Chondrocyte (in vitro differentiated cells): Measurements from ENCODE around the gene NCOR2. TPM values are rescaled to one million over a fixed set of nuclear protein-coding genes. Genes with fewer than 3 reads are reported as not detected.

Source experiments
- DNase-seq: peaks from one replicate; pipeline ENCODE4 v3.0.0; 2021; ENCODE audit warnings: mixed read lengths, low spot score
- H3K27ac Mint-ChIP-seq: one replicate; pipeline ENCODE4 v1.8.0; 2021; ENCODE audit warnings: mild to moderate bottlenecking, moderate library complexity, mixed read lengths; ENCODE audit not compliant: unreplicated experiment
- H3K27me3 Mint-ChIP-seq: 2 replicates; pipeline ENCODE4 v1.8.0; 2021; ENCODE audit warnings: low read depth, mixed read lengths
- H3K36me3 Mint-ChIP-seq: 2 replicates; pipeline ENCODE4 v1.8.0; 2021; ENCODE audit warnings: low read depth, mixed read lengths
- H3K4me1 Mint-ChIP-seq: 2 replicates; pipeline ENCODE4 v1.8.0; 2021; ENCODE audit warnings: low read depth, mild to moderate bottlenecking, mixed read lengths
- H3K4me3 Mint-ChIP-seq: one replicate; pipeline ENCODE4 v1.8.0; 2021; ENCODE audit warnings: mild to moderate bottlenecking, moderate library complexity, mixed read lengths; ENCODE audit not compliant: unreplicated experiment
- H3K9me3 Mint-ChIP-seq: 2 replicates; pipeline ENCODE4 v1.8.0; 2021; ENCODE audit warnings: low read depth, mixed read lengths
- total RNA-seq: library from RNA; stranded (reverse); gene quantifications from 3 replicates; pipeline ENCODE4 v1.2.1, GENCODE V29; 2021
- TF ChIP-seq, protein P1 (sequence below): fragments of 200-600 bp; sonication (generic); IDR thresholded peaks from 2 replicates; pipeline ENCODE4 v1.5.0; 2021; ENCODE audit warnings: antibody characterized with exemption, mild to moderate bottlenecking, moderate library complexity

The NCOR2 gene
- total RNA-seq, 1 donor from 2014 or later, result 327 TPM

DNA sequence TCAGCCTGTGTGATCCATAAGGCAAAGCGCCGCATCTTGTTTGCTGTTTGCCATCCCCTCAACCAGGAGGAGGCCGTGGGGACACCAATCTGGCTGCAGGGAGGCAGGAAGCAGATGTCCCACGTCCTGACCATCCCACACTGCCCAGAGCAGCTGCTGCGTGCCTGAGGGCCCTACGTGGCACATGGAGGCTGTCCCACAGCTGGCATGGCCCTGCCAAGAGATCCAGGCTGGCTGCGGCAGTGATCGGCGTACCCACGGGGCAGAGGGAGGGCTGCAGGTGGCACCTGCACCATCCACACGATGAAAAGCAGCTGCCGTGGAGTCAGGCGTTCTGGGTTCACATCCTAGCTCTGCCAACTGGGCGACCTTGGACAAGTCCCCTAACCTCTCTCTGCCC lies 42.0 kb downstream of the NCOR2 start:
- no peaks in the 10 kb centered on the region for H3K9me3 Mint-ChIP-seq
- TF ChIP-seq, protein P1, sequence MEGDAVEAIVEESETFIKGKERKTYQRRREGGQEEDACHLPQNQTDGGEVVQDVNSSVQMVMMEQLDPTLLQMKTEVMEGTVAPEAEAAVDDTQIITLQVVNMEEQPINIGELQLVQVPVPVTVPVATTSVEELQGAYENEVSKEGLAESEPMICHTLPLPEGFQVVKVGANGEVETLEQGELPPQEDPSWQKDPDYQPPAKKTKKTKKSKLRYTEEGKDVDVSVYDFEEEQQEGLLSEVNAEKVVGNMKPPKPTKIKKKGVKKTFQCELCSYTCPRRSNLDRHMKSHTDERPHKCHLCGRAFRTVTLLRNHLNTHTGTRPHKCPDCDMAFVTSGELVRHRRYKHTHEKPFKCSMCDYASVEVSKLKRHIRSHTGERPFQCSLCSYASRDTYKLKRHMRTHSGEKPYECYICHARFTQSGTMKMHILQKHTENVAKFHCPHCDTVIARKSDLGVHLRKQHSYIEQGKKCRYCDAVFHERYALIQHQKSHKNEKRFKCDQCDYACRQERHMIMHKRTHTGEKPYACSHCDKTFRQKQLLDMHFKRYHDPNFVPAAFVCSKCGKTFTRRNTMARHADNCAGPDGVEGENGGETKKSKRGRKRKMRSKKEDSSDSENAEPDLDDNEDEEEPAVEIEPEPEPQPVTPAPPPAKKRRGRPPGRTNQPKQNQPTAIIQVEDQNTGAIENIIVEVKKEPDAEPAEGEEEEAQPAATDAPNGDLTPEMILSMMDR, result no peak
- H3K27ac Mint-ChIP-seq, result no peak overlapping the region
- no peaks in the 10 kb centered on the region for H3K27me3 Mint-ChIP-seq
- no peak overlapping the region for H3K4me3 Mint-ChIP-seq
- peaks cover 25% of the 10 kb centered on the region for H3K4me1 Mint-ChIP-seq
- peaks cover 5% of the 10 kb centered on the region for H3K36me3 Mint-ChIP-seq
- DNase-seq, result no peak

DNA sequence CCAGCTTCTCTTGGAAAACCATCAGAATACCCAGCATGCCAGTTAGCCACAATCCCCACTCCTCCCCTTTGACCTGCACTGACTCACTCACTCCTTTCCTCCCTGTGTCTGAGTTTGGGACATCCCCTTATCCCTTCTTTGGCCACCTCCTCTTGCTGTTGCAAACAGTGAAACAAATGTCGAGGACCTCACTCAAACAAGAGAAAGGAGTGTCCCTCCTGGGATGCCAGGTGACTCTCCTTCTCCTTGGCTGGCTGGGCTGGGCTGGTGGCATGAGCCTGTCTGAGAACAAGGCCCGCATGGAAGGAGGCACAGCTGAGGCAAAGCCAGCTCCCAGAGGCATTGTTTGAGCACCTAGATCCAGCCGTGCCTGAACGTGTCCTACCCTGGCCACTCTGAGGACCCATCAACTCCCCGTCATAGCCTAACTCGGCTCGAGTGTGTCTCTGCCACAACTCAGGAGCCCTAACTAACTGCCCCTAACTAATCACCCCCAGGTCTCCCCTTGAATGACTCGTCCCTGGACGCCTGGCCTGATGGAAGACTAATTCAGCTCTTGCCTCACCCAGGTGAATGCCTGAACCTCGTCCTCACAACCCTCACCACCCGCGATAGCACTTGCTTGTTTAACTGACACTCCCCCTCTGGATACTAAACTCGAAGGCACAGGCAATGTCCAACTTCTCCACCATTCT lies 43.0 kb downstream of the NCOR2 start:
- Mint-ChIP-seq H3K27me3 (no peaks in the 10 kb centered on the region), H3K4me1 (peaks cover 36% of the 10 kb centered on the region), H3K36me3 (peaks cover 3% of the 10 kb centered on the region), H3K4me3 (no peak overlapping the region), H3K27ac (peak overlapping the region; percentile 64), H3K9me3 (no peaks in the 10 kb centered on the region)
- TF ChIP-seq, protein P1, result no peak
- DNase-seq, result no peak

DNA sequence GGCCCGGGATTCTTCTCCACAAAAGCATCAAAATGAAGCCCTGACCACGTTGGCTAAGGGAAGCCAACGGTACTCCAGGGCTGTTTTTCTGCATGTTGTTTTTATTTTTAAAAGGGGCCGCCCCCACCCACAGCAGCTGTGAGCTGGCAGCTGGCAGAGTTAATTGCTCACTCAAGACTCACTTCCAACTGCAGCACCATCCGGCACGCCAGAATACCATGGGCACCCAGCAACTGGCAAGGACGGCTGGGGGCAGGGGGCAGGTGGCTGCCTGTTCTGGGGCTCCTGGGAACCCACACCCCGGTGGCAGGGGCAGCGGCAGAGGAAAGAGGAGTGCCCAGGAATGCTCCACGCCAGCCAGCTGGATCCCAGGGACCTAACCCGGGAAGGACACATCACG lies 44.3 kb downstream of the NCOR2 start:
- Mint-ChIP-seq H3K27me3 (no peaks in the 10 kb centered on the region), H3K4me3 (no peak overlapping the region), H3K36me3 (peaks cover 3% of the 10 kb centered on the region), H3K9me3 (no peaks in the 10 kb centered on the region), H3K27ac (peak overlapping the region; percentile 36), H3K4me1 (peaks cover 49% of the 10 kb centered on the region)
- TF ChIP-seq, protein P1, result no peak
- no peak for DNase-seq

DNA sequence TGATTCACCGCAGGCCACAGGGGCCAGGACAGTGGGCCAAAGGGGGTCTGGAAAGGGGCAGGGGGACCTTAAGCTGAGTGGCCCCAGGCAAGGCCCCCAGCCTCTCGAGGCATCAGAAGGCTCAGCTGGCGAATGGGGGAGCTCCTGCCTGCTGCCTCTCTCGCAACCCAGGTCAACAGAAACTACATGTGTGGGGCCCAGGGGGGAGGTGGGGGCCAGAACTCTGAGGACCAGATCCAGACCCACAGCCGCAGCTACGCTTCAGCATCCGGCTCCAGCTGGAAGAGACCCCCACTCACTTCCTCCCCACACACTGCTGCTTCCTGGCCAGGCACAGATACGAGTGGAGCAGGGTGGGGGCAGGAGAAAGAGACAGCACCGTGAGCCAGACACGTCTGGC lies 46.5 kb downstream of the NCOR2 start:
- TF ChIP-seq, protein P1, result no peak
- no peak overlapping the region for H3K4me3 Mint-ChIP-seq
- no peak for DNase-seq
- H3K27me3 Mint-ChIP-seq, result no peaks in the 10 kb centered on the region
- H3K27ac Mint-ChIP-seq, result no peak overlapping the region
- peaks cover 1% of the 10 kb centered on the region for H3K36me3 Mint-ChIP-seq
- no peaks in the 10 kb centered on the region for H3K9me3 Mint-ChIP-seq
- H3K4me1 Mint-ChIP-seq, result peaks cover 67% of the 10 kb centered on the region

DNA sequence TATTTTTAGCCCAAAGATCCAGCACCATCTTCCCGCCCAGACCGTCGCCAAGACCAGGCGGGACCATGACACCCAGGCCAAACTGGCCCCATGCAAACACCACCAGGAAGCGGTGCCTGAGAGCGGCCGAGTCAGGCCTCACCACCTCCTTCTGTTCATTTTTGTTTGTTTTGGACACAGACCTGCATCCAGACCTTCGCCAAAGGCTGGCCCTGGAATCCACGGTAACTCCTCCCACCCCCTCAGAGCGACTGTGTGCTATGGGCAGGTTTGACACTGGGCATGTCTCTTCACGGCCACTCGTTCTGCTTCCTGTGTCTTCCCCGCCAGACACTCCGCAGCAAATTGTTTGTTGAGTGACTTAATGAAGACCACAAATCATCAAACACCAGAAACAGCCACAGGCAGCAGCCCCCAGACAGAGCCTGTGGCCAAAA lies 47.1 kb downstream of the NCOR2 start:
- Mint-ChIP-seq H3K4me1 (peaks cover 73% of the 10 kb centered on the region), H3K4me3 (no peak overlapping the region)

More for the DNA sequence above, 47.1 kb downstream of the NCOR2 start:
- Mint-ChIP-seq H3K27me3 (no peaks in the 10 kb centered on the region), H3K9me3 (no peaks in the 10 kb centered on the region), H3K27ac (peak overlapping the region; percentile 100), H3K36me3 (peaks cover 1% of the 10 kb centered on the region)
- TF ChIP-seq, protein P1, result no peak
- no peak for DNase-seq
